SK-N-SH treated with all-trans-retinoic acid at 6 μM for 48 hours (cell line): ENCODE data around the gene TMEM270.
A peak's percentile ranks its signal among the peaks of the same experiment; 100 is the strongest.

Source experiments
- ATAC-seq: fragments of 200-7000 bp; cut with Tn5 transposase; 3 replicates; pipeline ENCODE4 v1.9.1; 2020; ENCODE audit warnings: mild to moderate bottlenecking, moderate library complexity
- ARNTL ChIP-seq: fragments of 450-650 bp; formaldehyde crosslinking; IDR thresholded peaks from 2 replicates; pipeline ENCODE4 v1.5.0; 2020; ENCODE audit warnings: low read depth, mild to moderate bottlenecking, moderate library complexity, borderline replicate concordance
- BACH2 ChIP-seq: fragments of 250-450 bp; sonication (Bioruptor Pico); IDR thresholded peaks from 2 replicates; pipeline ENCODE4 v1.9.0; 2021; ENCODE audit warnings: mild to moderate bottlenecking, borderline replicate concordance
- CSRNP3 ChIP-seq: fragments of 250-450 bp; sonication (Bioruptor Pico); IDR thresholded peaks from 2 replicates; pipeline ENCODE4 v1.5.1; 2021; ENCODE audit warnings: mild to moderate bottlenecking, moderate library complexity
- GLIS3 ChIP-seq: fragments of 250-450 bp; sonication (Bioruptor Pico); IDR thresholded peaks from 2 replicates; pipeline ENCODE4 v1.5.0; 2020; ENCODE audit warnings: mild to moderate bottlenecking, moderate library complexity
- ISL1 ChIP-seq: fragments of 250-450 bp; sonication (Bioruptor Pico); IDR thresholded peaks from 2 replicates; pipeline ENCODE4 v2.1.2; 2022; ENCODE audit warnings: mild to moderate bottlenecking, moderate library complexity
- PATZ1 ChIP-seq: fragments of 250-450 bp; sonication (Bioruptor Pico); IDR thresholded peaks from 2 replicates; pipeline ENCODE4 v1.8.0; 2020; ENCODE audit warnings: mild to moderate bottlenecking, moderate library complexity, borderline replicate concordance
- POU6F1 ChIP-seq: fragments of 250-450 bp; sonication (Bioruptor Pico); IDR thresholded peaks from 2 replicates; pipeline ENCODE4 v1.8.0; 2021; ENCODE audit warnings: low read depth, mild to moderate bottlenecking, moderate library complexity, borderline replicate concordance
- RARB ChIP-seq: fragments of 250-450 bp; sonication (Bioruptor Pico); IDR thresholded peaks from 2 replicates; pipeline ENCODE4 v1.8.0; 2021; ENCODE audit warnings: mild to moderate bottlenecking, moderate library complexity
- SNAI2 ChIP-seq: fragments of 250-450 bp; sonication (Bioruptor Pico); IDR thresholded peaks from 2 replicates; pipeline ENCODE4 v1.5.0; 2020; ENCODE audit warnings: mild to moderate bottlenecking, moderate library complexity
- TCF4 ChIP-seq: fragments of 250-450 bp; sonication (Bioruptor Pico); IDR thresholded peaks from 2 replicates; pipeline ENCODE4 v1.8.0; 2021; ENCODE audit warnings: mild to moderate bottlenecking, moderate library complexity, borderline replicate concordance
- TOX ChIP-seq: fragments of 250-450 bp; sonication (Bioruptor Pico); IDR thresholded peaks from 2 replicates; pipeline ENCODE4 v1.8.0; 2021; ENCODE audit warnings: mild to moderate bottlenecking, moderate library complexity, borderline replicate concordance
- TSHZ2 ChIP-seq: fragments of 250-450 bp; sonication (Bioruptor Pico); IDR thresholded peaks from 2 replicates; pipeline ENCODE4 v1.5.0; 2020; ENCODE audit warnings: mild to moderate bottlenecking, moderate library complexity
- ZC3H10 ChIP-seq: fragments of 250-450 bp; sonication (Bioruptor Pico); IDR thresholded peaks from 2 replicates; pipeline ENCODE4 v1.5.1; 2021; ENCODE audit warnings: mild to moderate bottlenecking, moderate library complexity
- ZFP3 ChIP-seq: fragments of 250-450 bp; sonication (Bioruptor Pico); IDR thresholded peaks from 2 replicates; pipeline ENCODE4 v1.5.0; 2020; ENCODE audit warnings: mild to moderate bottlenecking, moderate library complexity
- ZFP30 ChIP-seq: fragments of 450-650 bp; formaldehyde crosslinking; IDR thresholded peaks from 2 replicates; pipeline ENCODE4 v1.5.0; 2022; ENCODE audit warnings: mild to moderate bottlenecking, moderate library complexity
- ZNF565 ChIP-seq: fragments of 450-650 bp; formaldehyde crosslinking; conservative IDR thresholded peaks from 2 replicates; pipeline ENCODE4 v1.5.0; 2020; ENCODE audit warnings: low read depth, mild to moderate bottlenecking, moderate library complexity
- ZNF70 ChIP-seq: fragments of 450-650 bp; formaldehyde crosslinking; IDR thresholded peaks from 2 replicates; pipeline ENCODE4 v1.5.0; 2020; ENCODE audit warnings: mild to moderate bottlenecking, moderate library complexity
- ZNF8 ChIP-seq: fragments of 450-650 bp; formaldehyde crosslinking; IDR thresholded peaks from 2 replicates; pipeline ENCODE4 v1.5.0; 2020; ENCODE audit warnings: mild to moderate bottlenecking, moderate library complexity

TMEM270 gene

GRCh38 chr7:73860859-73861258, at the start of gene TMEM270:
Gene TMEM270 (plus strand): TSS chr7:73861159. CDS start chr7:73861195, 36 bp downstream.
- TF ChIP-seq BACH2 (CRISPR knock-in tag) (no peak), TCF4 (no peak), ZNF70 (CRISPR knock-in tag) (no peak), GLIS3 (no peak), ZC3H10 (CRISPR knock-in tag) (no peak), PATZ1 (CRISPR knock-in tag) (no peak), SNAI2 (CRISPR knock-in tag) (no peak), RARB (CRISPR knock-in tag) (no peak), CSRNP3 (no peak), TSHZ2 (no peak), ZFP30 (no peak), ARNTL (CRISPR knock-in tag) (no peak), TOX (CRISPR knock-in tag) (no peak), ZFP3 (CRISPR knock-in tag) (no peak), ZNF565 (CRISPR knock-in tag) (no peak), ZNF8 (CRISPR knock-in tag) (no peak)
- no peak for ATAC-seq

GRCh38 chr7:73811760-73812168, 49.2 kb upstream of the TMEM270 start:
- peak; percentile 96 for ATAC-seq

GRCh38 chr7:73812996-73813395, 48.0 kb upstream of the TMEM270 start:
- no peak for TF ChIP-seq BACH2 (CRISPR knock-in tag)
- no peak for TF ChIP-seq CSRNP3
- TF ChIP-seq SNAI2 (CRISPR knock-in tag) = no peak
- TF ChIP-seq TSHZ2 = no peak
- no peak for TF ChIP-seq ZFP3 (CRISPR knock-in tag)
- TF ChIP-seq ZC3H10 (CRISPR knock-in tag) = no peak
- no peak for TF ChIP-seq TOX (CRISPR knock-in tag)
- no peak for TF ChIP-seq TCF4
- no peak for TF ChIP-seq ISL1 (CRISPR knock-in tag)
- no peak for TF ChIP-seq RARB (CRISPR knock-in tag)
- TF ChIP-seq POU6F1 = no peak
- TF ChIP-seq, all 23 proteins: peak for 0
- no peak for ATAC-seq

More at GRCh38 chr7:73811760-73812168, 49.2 kb upstream of the TMEM270 start:
- no peak for TF ChIP-seq BACH2 (CRISPR knock-in tag)
- TF ChIP-seq ZNF565 (CRISPR knock-in tag) = no peak
